NCI-H69 (cell line): ENCODE measurements around the gene ADCY9.
"Not testable (repeated sequence)": the region's sequence is repeated elsewhere in the genome, so short reads cannot be mapped to it uniquely, and the experiment has no call there.

Source experiments
- DNase-seq: peaks from one replicate; lab custom pipeline; 2025; lab: John Stamatoyannopoulos, UW

Gene ADCY9

GRCh38 chr16:4067262-4068001, 48.8 kb downstream of the ADCY9 start:
- no peak for DNase-seq

GRCh38 chr16:4064950-4065352, 51.3 kb downstream of the ADCY9 start:
- no peak for DNase-seq

- no peak for DNase-seq
Observed at GRCh38 chr16:4062212-4062802, 53.9 kb downstream of the ADCY9 start.

GRCh38 chr16:4060823-4061222, 55.4 kb downstream of the ADCY9 start:
- DNase-seq, result no peak

- no peak for DNase-seq
Observed at GRCh38 chr16:4060009-4060408, 56.2 kb downstream of the ADCY9 start.

- no peak for DNase-seq
Observed at GRCh38 chr16:4058386-4058785, 57.9 kb downstream of the ADCY9 start.

GRCh38 chr16:4057439-4057877, 58.8 kb downstream of the ADCY9 start:
- no peak for DNase-seq

GRCh38 chr16:4056161-4057105, 59.8 kb downstream of the ADCY9 start:
- no peak for DNase-seq

GRCh38 chr16:4055748-4056147, 60.5 kb downstream of the ADCY9 start:
- no peak for DNase-seq

GRCh38 chr16:4053301-4053845, 62.9 kb downstream of the ADCY9 start:
- peak; percentile 18 for DNase-seq

- DNase-seq, result no peak
Observed at GRCh38 chr16:4052801-4053293, 63.4 kb downstream of the ADCY9 start.

GRCh38 chr16:4052096-4052495, 64.1 kb downstream of the ADCY9 start:
- no peak for DNase-seq

- no peak for DNase-seq
Observed at GRCh38 chr16:4051591-4051990, 64.7 kb downstream of the ADCY9 start.

- DNase-seq, result no peak
Observed at GRCh38 chr16:4049031-4049430, 67.2 kb downstream of the ADCY9 start.

- DNase-seq, result no peak
Observed at GRCh38 chr16:4048481-4048880, 67.8 kb downstream of the ADCY9 start.

- no peak for DNase-seq
Observed at GRCh38 chr16:4046221-4046620, 70.0 kb downstream of the ADCY9 start.

GRCh38 chr16:4045561-4045960, 70.7 kb downstream of the ADCY9 start:
- DNase-seq, result not testable (repeated sequence)

- DNase-seq, result no peak
Observed at GRCh38 chr16:4042581-4042980, 73.7 kb downstream of the ADCY9 start.

GRCh38 chr16:4038448-4038847, 77.8 kb downstream of the ADCY9 start:
- no peak for DNase-seq

GRCh38 chr16:4036952-4037351, 79.3 kb downstream of the ADCY9 start:
- not testable (repeated sequence) for DNase-seq

GRCh38 chr16:4034963-4035362, 81.3 kb downstream of the ADCY9 start:
- peak; percentile 15 for DNase-seq

- no peak for DNase-seq
Observed at GRCh38 chr16:4033951-4034350, 82.3 kb downstream of the ADCY9 start.
